GM12878 (cell line): Measurements from ENCODE around the gene AARSD1. TPM values are rescaled to one million over a fixed set of nuclear protein-coding genes. Genes with fewer than 3 reads are reported as not detected.

Experiments used
- BRCA1 ChIP-seq: IDR thresholded peaks from 2 replicates; pipeline ENCODE4 v1.6.1; 2011; ENCODE audit warnings: low read depth, low read length, improper control_type of control experiment
- ELK1 ChIP-seq: IDR thresholded peaks from 2 replicates; pipeline ENCODE4 v1.6.1; 2012; ENCODE audit warnings: low read depth, low read length, improper control_type of control experiment
- IKZF1 ChIP-seq: fragments of 450-650 bp; conservative IDR thresholded peaks from 2 replicates; pipeline ENCODE4 v1.6.1; 2017; ENCODE audit warnings: antibody characterized with exemption, mild to moderate bottlenecking
- NR2C1 ChIP-seq: fragments of 450-650 bp; IDR thresholded peaks from 2 replicates; pipeline ENCODE4 v1.6.1; 2017; ENCODE audit warnings: antibody characterized with exemption, mild to moderate bottlenecking, moderate library complexity
- PBX3 ChIP-seq: IDR thresholded peaks from 2 replicates; pipeline ENCODE4 v1.6.1; 2011; ENCODE audit warnings: mild to moderate bottlenecking, low read depth, low read length, moderate library complexity; ENCODE audit not compliant: insufficient replicate concordance
- RB1 ChIP-seq: fragments of 450-650 bp; formaldehyde crosslinking; IDR thresholded peaks from 2 replicates; pipeline ENCODE4 v1.6.1; 2017; ENCODE audit warnings: mild to moderate bottlenecking, borderline replicate concordance
- SRF ChIP-seq, 2 experiments: IDR thresholded peaks; 2 replicates each; pipeline ENCODE4 v1.6.1; 2011; ENCODE audit warnings: low read depth in 2 of 2, low read length in 2 of 2, mild to moderate bottlenecking in 1 of 2, moderate library complexity in 1 of 2
- SUPT20H ChIP-seq: IDR thresholded peaks from 2 replicates; pipeline ENCODE4 v1.6.1; 2011; ENCODE audit warnings: low read depth, mild to moderate bottlenecking, low read length, moderate library complexity, borderline replicate concordance; ENCODE audit not compliant: control insufficient read depth
- TBL1XR1 ChIP-seq: IDR thresholded peaks from 2 replicates; pipeline ENCODE4 v1.6.1; 2012; ENCODE audit warnings: low read depth, low read length, improper control_type of control experiment
- USF1 ChIP-seq: IDR thresholded peaks from 2 replicates; pipeline ENCODE4 v1.6.1; 2011; ENCODE audit warnings: borderline replicate concordance, low read depth, mild to moderate bottlenecking, moderate library complexity, mixed read lengths, low read length; ENCODE audit not compliant: insufficient read depth; ENCODE audit errors: extremely low read length
- USF2 ChIP-seq: IDR thresholded peaks from 2 replicates; pipeline ENCODE4 v1.6.1; 2011; ENCODE audit warnings: low read depth, low read length, improper control_type of control experiment, borderline replicate concordance
- YBX1 ChIP-seq: fragments of 450-650 bp; IDR thresholded peaks from 2 replicates; pipeline ENCODE4 v1.6.1; 2016; ENCODE audit warnings: antibody characterized with exemption
- ZBED1 ChIP-seq: IDR thresholded peaks from 2 replicates; pipeline ENCODE4 v1.6.1; 2016; ENCODE audit warnings: borderline replicate concordance
- ZBTB11 ChIP-seq: fragments of 450-650 bp; formaldehyde crosslinking; IDR thresholded peaks from 2 replicates; pipeline ENCODE4 v1.5.0; 2022; ENCODE audit warnings: mild to moderate bottlenecking, missing genetic modification characterization
- ZBTB40 ChIP-seq: fragments of 450-650 bp; IDR thresholded peaks from 2 replicates; pipeline ENCODE4 v1.6.1; 2016; ENCODE audit warnings: mild to moderate bottlenecking, moderate library complexity, borderline replicate concordance
- ZNF274 ChIP-seq: IDR thresholded peaks from one replicate; pipeline ENCODE4 v1.8.0; 2011; ENCODE audit not compliant: insufficient read length, insufficient read depth
- ZZZ3 ChIP-seq: IDR thresholded peaks from 2 replicates; pipeline ENCODE4 v1.6.1; 2011; ENCODE audit warnings: low read depth; ENCODE audit not compliant: control insufficient read depth, insufficient read length
- polyA plus RNA-seq, 11 experiments: library from polyadenylated mRNA; depleted of rRNA in 4 of 11; unstranded in 6 of 11; stranded (reverse) in 5 of 11; fragments of >200 nt; fragmentation: Nextera tagmentation in 4 of 11; fragmentation: Illumina TruSeq in 1 of 11; extraction: Ambion mirVana in 4 of 11; extraction: Trizol in 1 of 11; gene quantifications; 1 replicate in 1 of 11; 2 replicates in 10 of 11; pipeline versions ENCODE4 v1.2.1 to v1.2.3, GENCODE V29; 2011 to 2016; ENCODE audit warnings: inconsistent platforms in 2 of 11, missing spikeins in 2 of 11, low read depth in 1 of 11
- total RNA-seq, 4 experiments: library from RNA; depleted of rRNA in 3 of 4; stranded (reverse); fragments of >200 nt in 3 of 4; fragmentation: Illumina TruSeq in 1 of 4; extraction: Trizol in 1 of 4; gene quantifications; 2 replicates each; pipeline versions ENCODE4 v1.2.1 to v1.2.3, GENCODE V29; 2013 to 2021

AARSD1 gene
- total and polyA plus RNA-seq, 10 of the 15 experiments (the other 5 are each of a cell fraction or from before 2014, with no cell fraction given), result 32.2 to 86.2 (median 52.8) TPM

GRCh38 chr17:42980274-42980765 lies 16.1 kb upstream of the AARSD1 start, which contains the start of gene RUNDC1 (continued):
- TF ChIP-seq ZBTB40, result peak; percentile 49; the same call in 1 of the 2 replicates
- TF ChIP-seq RB1, result no peak
- TF ChIP-seq SRF (IDR thresholded peaks at IDR 0.05; ENCODE audit: low read depth in 2 of 2, low read length in 2 of 2), result no peak
- no peak for TF ChIP-seq USF1
- TF ChIP-seq ZBED1, result no peak
- no peak for TF ChIP-seq TBL1XR1
- no peak for TF ChIP-seq ZNF274
- TF ChIP-seq ELK1, result no peak
- TF ChIP-seq NR2C1, result no peak; the same call in 1 of the 2 replicates
- no peak for TF ChIP-seq USF2
- TF ChIP-seq BRCA1, result no peak
- TF ChIP-seq ZBTB11 (CRISPR knock-in tag), result no peak
- no peak for TF ChIP-seq YBX1
- TF ChIP-seq PBX3, result no peak
- 0 out of 2 replicates have a peak, but pooled peaks have one; percentile 4 for TF ChIP-seq IKZF1
- TF ChIP-seq SUPT20H, result no peak
- no peak for TF ChIP-seq ZZZ3
